ENCODE results near the gene GRB10.

GRCh38 chr7:50631639-50632038 lies 151.1 kb downstream of the GRB10 start:
- no peak for TF ChIP-seq CTCF (IDR thresholded peaks at IDR 0.05)
- no peak for TF ChIP-seq SIN3A (IDR thresholded peaks at IDR 0.05; ENCODE audit: borderline replicate concordance, insufficient read depth, low read depth, low read length)
- no peak for TF ChIP-seq POLR2AphosphoS5 (IDR thresholded peaks at IDR 0.05; ENCODE audit: low read depth, low read length)
